Effector memory CD4-positive, alpha-beta T cell (primary cell): ENCODE data around the gene SLC6A13.
"Not testable (repeated sequence)": the region's sequence is repeated elsewhere in the genome, so short reads cannot be mapped to it uniquely, and the experiment has no call there.

Experiments used
- DNase-seq, 3 donors: peaks; one replicate each; pipeline ENCODE4 v3.0.0-alpha.2; 2020
- H3K27ac ChIP-seq: 2 replicates; pipeline ENCODE4 v1.7.0; 2013; ENCODE audit warnings: mild to moderate bottlenecking, low read length, moderate library complexity; ENCODE audit not compliant: insufficient read depth, poor library complexity, severe bottlenecking
- H3K27me3 ChIP-seq: replicated peaks from 2 replicates; pipeline ENCODE4 v1.7.0; 2013; ENCODE audit warnings: mild to moderate bottlenecking, low read length; ENCODE audit not compliant: insufficient read depth, control insufficient read depth, poor library complexity, severe bottlenecking
- H3K36me3 ChIP-seq: 2 replicates; pipeline ENCODE4 v1.7.0; 2013; ENCODE audit warnings: mild to moderate bottlenecking, low read length, moderate library complexity; ENCODE audit not compliant: control insufficient read depth, insufficient read depth
- H3K4me1 ChIP-seq: 2 replicates; pipeline ENCODE4 v1.7.0; 2013; ENCODE audit warnings: low read length, mild to moderate bottlenecking; ENCODE audit not compliant: control insufficient read depth, insufficient read depth, poor library complexity, severe bottlenecking
- H3K4me3 ChIP-seq: 2 replicates; pipeline ENCODE4 v1.7.0; 2013; ENCODE audit warnings: low read length, low read depth, mild to moderate bottlenecking; ENCODE audit not compliant: insufficient read depth, poor library complexity, severe bottlenecking
- H3K9me3 ChIP-seq: 2 replicates; pipeline ENCODE4 v1.7.0; 2013; ENCODE audit warnings: mild to moderate bottlenecking, low read length, moderate library complexity; ENCODE audit not compliant: control insufficient read depth
- total RNA-seq, 3 donors: gene quantifications; one replicate each; lab custom pipeline; 2026; lab: John Stamatoyannopoulos, UW

Gene SLC6A13
- total RNA-seq, result 0 to 0.39 (median 0.26) reads per million in 3 donors

DNA sequence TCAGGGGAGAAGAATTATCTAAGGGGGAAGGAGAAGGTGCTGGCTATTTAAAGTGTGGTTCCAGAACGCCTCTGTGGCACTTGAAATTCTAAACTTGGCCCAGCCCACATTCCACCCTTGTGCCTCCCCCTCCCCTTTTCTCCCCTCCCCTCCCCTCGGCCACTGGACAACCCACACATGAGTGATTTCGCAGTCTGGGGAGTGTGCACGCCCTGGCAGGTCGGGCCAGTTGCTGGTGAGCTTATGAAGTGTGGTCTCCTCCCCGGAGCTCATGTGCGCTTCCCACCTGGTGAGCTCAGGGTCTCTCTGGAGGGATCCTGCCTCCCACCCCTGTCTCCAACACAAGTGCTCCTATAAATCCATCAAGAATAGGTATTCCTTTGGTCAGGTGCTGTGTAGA is at the start of gene SLC6A13:
TSS of gene SLC6A13 (minus strand) at position 20 of the 400 bp plus-strand sequence. CDS start 2,784 bp downstream, outside the sequence.
- no peaks in the 10 kb centered on the region for H3K36me3 ChIP-seq
- H3K27ac ChIP-seq, result no peak within 1 kb of the TSS
- H3K4me1 ChIP-seq, result no peaks in the 10 kb centered on the region
- no peak within 1 kb of the TSS for H3K4me3 ChIP-seq
- H3K27me3 ChIP-seq, result no peaks in the 10 kb centered on the region
- no peaks in the 10 kb centered on the region for H3K9me3 ChIP-seq
- DNase-seq, result no peak

DNA sequence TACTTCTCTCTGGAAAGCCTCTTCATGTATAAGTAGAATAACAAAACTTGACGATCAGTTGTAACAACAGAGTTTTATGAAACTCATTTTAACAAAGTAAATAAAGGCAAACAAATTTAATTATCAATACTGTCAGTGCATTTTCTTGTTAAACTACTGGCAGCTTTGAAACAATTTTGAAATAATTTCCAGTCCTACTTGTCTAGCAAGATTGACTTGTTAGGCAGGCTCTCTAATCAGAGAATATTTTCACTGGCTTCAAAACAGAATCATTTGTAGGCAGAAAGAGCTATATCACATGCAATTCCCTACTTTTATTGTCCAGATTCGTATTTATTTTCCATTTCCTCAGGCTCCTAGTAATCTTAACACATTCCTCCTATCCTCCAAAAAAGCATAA is 45.9 kb upstream of the SLC6A13 start:
- H3K4me1 ChIP-seq, result no peaks in the 10 kb centered on the region
- no peak for DNase-seq
- peaks cover 73% of the 10 kb centered on the region for H3K36me3 ChIP-seq

DNA sequence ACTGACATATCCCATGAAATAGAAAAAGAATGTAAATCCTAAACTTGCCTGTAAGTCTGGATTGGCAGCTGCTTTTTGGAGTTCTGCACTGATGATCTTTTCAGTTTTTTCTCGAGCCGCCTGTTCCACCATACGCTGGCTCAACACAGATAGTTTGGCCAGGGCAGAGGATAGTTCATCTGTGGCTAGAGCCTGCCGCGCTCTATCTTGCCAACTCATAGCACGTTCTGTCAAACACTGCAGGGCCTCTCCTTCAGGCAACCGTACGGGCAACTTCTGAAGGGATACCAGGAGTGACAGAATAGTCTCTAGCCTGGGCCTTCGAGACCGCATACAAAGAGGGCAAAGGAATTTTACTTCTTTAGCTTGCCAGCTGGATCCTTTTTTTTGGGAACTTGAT is 44.8 kb upstream of the SLC6A13 start:
- H3K9me3 ChIP-seq, result no peaks in the 10 kb centered on the region
- no peak overlapping the region for H3K4me3 ChIP-seq
- DNase-seq, result no peak
- no peaks in the 10 kb centered on the region for H3K4me1 ChIP-seq
- H3K36me3 ChIP-seq, result peaks cover 64% of the 10 kb centered on the region
- H3K27ac ChIP-seq, result no peak overlapping the region
- no peaks in the 10 kb centered on the region for H3K27me3 ChIP-seq

More for the DNA sequence above, 45.9 kb upstream of the SLC6A13 start:
- H3K9me3 ChIP-seq, result no peaks in the 10 kb centered on the region
- H3K27me3 ChIP-seq, result no peaks in the 10 kb centered on the region
- H3K4me3 ChIP-seq, result no peak overlapping the region
- H3K27ac ChIP-seq, result no peak overlapping the region

DNA sequence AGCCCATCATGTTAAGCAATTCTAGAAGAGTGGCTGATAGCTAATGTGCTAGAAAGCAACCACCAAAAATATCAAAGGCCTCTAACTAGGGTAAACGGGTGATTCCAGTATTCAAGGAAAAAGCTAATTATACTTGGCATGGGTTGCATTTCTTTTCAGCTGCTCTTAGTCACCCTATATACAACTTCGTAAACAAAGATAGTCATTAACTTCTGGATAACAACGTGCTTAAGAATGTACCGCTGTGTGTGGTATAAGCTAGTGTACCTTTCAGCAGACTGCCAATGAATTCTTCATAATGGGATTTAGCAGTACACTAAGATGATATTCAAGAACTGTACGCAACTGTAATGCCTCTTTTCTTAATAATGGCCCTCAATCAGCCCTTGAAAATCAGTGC is 42.2 kb upstream of the SLC6A13 start:
- DNase-seq, result no peak
- Histone ChIP-seq H3K36me3 (peaks cover 38% of the 10 kb centered on the region), H3K27ac (no peak overlapping the region), H3K4me1 (no peaks in the 10 kb centered on the region), H3K9me3 (no peaks in the 10 kb centered on the region), H3K27me3 (no peaks in the 10 kb centered on the region), H3K4me3 (no peak overlapping the region)

DNA sequence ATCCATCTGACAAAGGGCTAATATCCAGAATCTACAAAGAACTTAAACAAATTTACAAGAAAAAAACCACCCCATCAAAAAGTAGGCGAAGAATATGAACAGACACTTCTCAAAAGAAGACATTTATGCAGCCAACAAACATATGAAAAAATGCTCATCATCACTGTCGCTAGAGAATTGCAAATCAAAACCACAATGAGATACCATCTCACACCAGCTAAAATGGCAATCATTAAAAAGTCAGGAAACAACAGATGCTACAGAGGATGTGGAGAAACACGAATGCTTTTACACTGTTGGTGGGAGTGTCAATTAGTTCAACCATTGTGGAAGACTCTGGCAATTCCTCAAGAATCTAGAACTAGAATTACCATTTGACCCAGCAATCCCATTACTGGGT is 40.1 kb upstream of the SLC6A13 start:
- H3K4me3 ChIP-seq, H3K27me3 ChIP-seq, H3K9me3 ChIP-seq, H3K4me1 ChIP-seq, DNase-seq, H3K27ac ChIP-seq: not testable (repeated sequence)
- H3K36me3 ChIP-seq, result peaks cover 18% of the 10 kb centered on the region

DNA sequence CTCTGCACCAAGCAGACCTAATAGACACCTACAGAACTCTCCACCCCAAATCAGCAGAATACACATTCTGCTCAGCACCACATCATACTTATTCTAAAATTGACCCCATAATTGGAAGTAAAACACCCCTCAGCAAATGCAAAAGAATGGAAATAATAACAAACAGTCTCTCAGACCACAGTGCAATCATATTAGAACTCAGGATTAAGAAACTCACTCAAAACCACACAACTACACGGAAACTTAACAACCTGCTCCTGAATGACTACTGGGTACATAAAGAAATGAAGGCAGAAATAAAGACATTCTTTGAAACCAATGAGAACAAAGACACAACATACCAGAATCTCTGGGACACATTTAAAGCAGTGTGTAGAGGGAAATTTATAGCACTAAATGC is 37.5 kb upstream of the SLC6A13 start:
- not testable (repeated sequence) for DNase-seq, H3K4me3 ChIP-seq, H3K27ac ChIP-seq, H3K27me3 ChIP-seq, H3K4me1 ChIP-seq, H3K9me3 ChIP-seq
- peaks cover 26% of the 10 kb centered on the region for H3K36me3 ChIP-seq

DNA sequence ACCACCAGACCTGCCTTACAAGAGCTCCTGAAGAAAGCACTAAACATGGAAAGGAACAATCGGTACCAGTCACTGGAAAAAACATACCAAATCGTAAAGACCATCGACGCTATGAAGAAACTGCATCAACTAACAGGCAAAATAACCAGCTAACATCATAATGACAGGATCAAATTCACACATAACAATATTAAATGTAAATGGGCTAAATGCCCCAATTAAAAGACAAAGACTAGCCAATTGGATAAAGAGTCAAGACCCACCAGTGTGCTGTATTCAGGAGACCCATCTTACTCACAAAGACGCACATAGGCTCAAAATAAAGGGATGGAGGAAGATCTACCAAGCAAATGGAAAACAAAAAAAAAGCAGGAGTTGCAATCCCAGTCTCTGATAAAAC is 36.9 kb upstream of the SLC6A13 start:
- peaks cover 32% of the 10 kb centered on the region for H3K36me3 ChIP-seq
- not testable (repeated sequence) for H3K4me3 ChIP-seq, H3K4me1 ChIP-seq, H3K27ac ChIP-seq, H3K9me3 ChIP-seq, DNase-seq, H3K27me3 ChIP-seq

DNA sequence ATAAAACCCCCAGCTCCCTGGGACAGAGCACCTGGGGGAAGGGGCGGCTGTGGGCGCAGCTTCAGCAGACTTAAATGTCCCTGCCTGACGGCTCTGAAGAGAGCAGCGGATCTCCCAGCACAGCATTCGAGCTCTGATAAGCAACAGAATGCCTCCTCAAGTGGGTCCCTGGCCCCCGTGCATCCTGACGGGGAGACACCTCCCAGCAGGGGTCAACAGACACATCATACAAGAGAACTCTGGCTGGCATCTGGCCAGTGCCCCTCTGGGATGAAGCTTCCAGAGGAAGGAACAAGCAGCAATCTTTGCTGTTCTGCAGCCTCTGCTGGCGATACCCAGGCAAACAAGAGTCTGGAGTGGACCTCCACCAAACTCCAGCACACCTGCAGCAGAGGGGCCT is 35.4 kb upstream of the SLC6A13 start:
- DNase-seq, H3K4me1 ChIP-seq, H3K4me3 ChIP-seq, H3K27me3 ChIP-seq, H3K27ac ChIP-seq, H3K9me3 ChIP-seq: not testable (repeated sequence)
- peaks cover 41% of the 10 kb centered on the region for H3K36me3 ChIP-seq

DNA sequence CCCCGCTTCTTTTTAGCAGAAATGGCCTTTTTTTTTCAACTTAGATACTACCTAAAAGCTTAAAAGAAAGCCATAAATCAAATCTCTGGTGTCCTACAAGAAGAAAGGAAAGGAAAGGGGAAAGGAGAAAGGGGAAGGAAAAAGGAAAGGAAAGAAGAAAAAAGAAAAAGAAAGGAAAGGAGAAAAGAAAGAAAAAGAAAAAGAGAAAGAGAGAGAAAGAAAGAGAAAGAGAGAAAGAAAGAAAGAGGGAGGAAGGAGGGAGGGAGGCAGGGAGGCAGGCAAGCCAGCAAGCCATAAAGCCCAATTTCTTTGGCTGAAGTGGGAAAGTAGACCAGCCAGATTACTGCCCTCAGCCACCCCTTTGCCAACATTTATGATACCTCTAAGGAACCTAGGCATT is 32.5 kb upstream of the SLC6A13 start:
- Histone ChIP-seq H3K4me1 (no peaks in the 10 kb centered on the region), H3K27me3 (no peaks in the 10 kb centered on the region), H3K36me3 (peaks cover 53% of the 10 kb centered on the region), H3K4me3 (no peak overlapping the region), H3K9me3 (no peaks in the 10 kb centered on the region), H3K27ac (no peak overlapping the region)
- DNase-seq, result no peak

DNA sequence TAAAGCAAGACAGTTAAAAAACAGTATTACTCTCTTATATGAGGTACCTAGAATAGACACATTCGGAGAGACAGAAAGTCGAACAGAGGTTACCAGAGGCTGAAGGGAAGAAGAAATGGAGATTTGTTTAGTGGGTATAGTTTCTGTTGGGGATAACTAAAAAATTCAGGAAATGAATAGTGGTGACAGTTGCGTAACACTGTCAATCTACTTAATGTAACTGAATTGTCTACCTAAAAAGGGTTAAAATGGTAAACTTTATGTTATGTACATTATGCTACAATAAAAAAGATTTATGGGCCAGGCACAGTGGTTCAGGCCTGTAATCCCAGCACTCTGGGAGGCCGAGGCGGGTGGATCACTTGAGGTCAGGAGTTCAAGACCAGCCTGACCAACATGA is 30.6 kb upstream of the SLC6A13 start:
- H3K36me3 ChIP-seq, result peaks cover 61% of the 10 kb centered on the region
- no peaks in the 10 kb centered on the region for H3K4me1 ChIP-seq
- no peak overlapping the region for H3K4me3 ChIP-seq
- no peaks in the 10 kb centered on the region for H3K9me3 ChIP-seq
- H3K27ac ChIP-seq, result no peak overlapping the region
- no peak for DNase-seq
- H3K27me3 ChIP-seq, result no peaks in the 10 kb centered on the region

DNA sequence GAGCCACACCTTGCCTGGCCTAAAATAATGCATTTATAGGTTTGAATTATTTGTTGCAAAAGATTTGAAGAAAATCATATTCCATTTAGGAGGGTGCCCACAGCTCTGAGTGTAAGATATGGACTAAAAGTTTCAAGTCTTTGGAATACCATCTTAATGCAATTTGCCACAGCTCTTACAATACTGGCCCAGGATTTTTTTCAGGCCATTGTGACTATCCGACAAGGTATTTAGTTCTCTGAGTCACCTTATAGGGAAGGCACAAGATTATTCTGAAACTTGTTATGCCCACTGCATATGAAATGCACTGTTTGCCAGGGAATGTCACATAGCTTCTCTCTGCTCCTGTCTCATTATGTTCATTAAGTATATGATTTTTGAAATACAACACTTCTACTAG is 29.6 kb upstream of the SLC6A13 start:
- H3K27me3 ChIP-seq, result no peaks in the 10 kb centered on the region
- no peak overlapping the region for H3K27ac ChIP-seq

More for the DNA sequence above, 29.6 kb upstream of the SLC6A13 start:
- H3K36me3 ChIP-seq, result peaks cover 56% of the 10 kb centered on the region
- no peak for DNase-seq
- no peaks in the 10 kb centered on the region for H3K4me1 ChIP-seq
- no peaks in the 10 kb centered on the region for H3K9me3 ChIP-seq
- H3K4me3 ChIP-seq, result no peak overlapping the region
